Mucosa of gallbladder (tissue), 1 donor: ENCODE results near the gene SPAG16. TPM values are rescaled to one million over a fixed set of nuclear protein-coding genes. Genes with fewer than 3 reads are reported as not detected.
"Not testable (repeated sequence)": the region's sequence is repeated elsewhere in the genome, so short reads cannot be mapped to it uniquely, and the experiment has no call there.

ENCODE experiments used
- DNase-seq: peaks from one replicate; pipeline ENCODE4 v3.0.0-alpha.2; 2020; ENCODE audit warnings: low spot score
- total RNA-seq: library from RNA; stranded (reverse); gene quantifications from one replicate; pipeline ENCODE4 v1.2.1, GENCODE V29; 2021
- donor health status: DM: no; HTN: no; CAD: no.

SPAG16 gene
- total RNA-seq, 1 donor from 2014 or later: 62.7 TPM

DNA sequence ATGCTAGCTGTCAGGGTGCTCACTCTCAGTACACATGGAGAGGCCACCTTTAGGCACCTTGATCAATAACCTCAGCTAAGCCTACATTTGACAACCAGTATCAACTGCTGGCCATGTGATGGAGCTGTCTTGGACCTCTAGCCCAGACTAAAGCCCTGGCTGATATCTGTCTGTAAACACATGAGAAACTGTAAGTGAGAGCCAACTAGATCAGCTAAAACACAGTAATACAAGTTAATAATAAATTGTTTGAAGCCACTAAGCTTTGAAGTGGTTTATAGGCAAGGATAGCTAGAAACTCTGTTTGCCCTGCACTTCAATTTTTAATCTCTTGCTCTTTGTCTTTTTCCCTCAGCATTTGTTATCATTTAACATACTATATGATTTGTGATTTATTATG is 407.1 kb downstream of the SPAG16 start:
- DNase-seq: no peak

DNA sequence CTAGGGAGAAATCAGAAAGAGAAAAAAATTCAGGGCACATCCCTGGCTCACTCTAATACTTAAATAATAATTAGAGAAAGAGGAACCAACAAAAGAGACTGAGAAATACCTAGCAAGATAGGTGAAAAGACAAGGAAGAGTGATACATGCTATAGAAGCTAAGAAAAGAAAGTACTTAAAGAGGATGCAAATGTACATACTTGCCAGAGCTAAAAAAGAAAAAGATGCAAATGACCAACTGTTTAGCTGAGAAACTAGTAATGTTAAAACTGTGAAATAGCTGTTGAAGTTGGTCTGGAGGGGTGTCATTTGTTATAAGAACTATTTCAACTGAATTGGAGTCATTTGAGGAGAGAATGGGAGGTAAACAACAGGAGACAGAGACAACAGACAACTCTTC is 412.2 kb downstream of the SPAG16 start:
- DNase-seq: no peak

DNA sequence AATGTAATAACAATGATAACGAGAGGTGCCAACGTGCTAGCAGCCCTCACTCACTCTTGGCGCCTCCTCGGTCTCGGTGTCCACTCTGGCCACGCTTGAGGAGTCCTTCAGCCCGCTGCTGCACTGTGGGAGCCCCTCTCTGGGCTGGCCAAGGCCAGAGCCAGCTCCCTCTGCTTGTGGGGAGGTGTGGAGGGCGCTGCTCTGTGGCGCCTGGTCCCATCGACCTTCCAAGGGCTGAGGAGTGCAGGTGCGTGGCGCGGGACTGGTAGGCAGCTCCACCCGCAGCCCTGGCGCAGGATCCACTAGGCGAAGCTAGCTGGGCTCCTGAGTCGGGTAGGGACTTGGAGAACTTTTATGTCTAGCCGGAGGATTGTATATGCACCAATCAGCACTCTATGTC is 417.1 kb downstream of the SPAG16 start:
- not testable (repeated sequence) for DNase-seq

DNA sequence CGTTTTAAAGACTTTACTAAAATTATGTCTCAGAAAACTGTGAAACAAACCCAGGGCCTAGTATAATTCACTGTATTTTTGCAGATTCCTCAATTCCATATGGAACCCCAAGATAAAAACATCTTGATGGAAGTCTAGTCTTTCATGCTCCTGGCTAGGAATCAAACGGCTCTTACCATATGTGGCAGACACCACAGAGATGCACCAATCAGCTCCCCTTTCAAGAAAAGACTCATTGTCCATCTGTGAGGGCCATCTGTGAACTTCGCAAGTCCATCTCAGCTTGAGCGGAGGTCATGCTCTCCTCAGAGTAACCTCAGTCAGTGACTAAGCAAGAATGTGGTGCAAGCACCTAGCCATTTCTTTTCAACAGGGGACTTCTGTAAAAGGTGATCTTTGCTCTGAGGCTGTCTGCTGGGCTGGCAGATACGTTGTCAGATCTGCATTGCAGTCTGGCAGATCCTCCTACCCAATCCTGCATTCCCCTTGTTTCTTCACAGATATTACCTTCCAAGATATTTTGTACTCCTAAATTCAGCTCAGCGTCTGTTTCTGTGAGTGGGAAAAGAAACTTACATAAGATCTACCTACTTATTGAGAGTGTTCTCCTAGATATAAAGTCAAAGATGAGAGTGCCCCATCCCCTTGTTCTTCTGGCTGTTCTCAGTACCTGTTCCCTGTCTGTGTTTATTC is 419.3 kb downstream of the SPAG16 start:
- no peak for DNase-seq

DNA sequence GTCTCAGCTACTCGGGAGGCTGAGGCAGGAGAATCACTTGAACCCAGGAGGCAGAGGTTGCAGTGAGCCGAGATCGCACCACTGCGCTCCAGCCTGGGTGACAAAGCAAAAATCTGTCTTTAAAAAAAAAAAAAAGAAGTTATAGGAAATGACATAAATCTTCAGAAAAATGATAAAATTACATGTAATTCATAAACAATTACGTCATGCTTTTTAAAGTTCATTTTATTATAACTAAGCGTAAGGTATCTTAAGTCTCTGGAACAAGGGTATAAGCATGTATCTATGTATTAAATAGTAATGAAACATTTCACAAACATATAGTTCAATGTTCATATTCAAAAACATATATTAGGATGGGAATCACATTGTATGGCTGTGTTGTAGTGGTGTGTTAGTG is 425.9 kb downstream of the SPAG16 start:
- DNase-seq: no peak

DNA sequence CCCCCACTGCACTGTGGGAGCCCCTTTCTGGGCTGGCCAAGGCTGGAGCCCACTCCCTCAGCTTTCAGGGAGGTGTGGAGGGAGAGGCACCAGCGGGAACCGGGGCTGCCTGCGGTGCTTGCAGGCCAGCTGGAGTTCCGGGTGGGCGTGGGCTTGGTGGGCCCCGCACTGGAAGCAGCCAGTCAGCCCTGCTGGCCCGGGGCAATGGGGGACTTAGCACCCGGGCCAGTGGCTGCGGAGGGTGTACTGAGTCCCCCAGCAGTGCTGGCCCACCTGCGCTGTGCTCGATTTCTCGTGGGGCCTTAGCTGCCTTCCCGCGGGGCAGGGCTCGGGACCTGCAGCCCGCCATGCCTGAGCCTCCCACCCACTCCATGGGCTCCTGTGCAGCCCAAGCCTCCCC is 434.1 kb downstream of the SPAG16 start:
- DNase-seq: not testable (repeated sequence)

DNA sequence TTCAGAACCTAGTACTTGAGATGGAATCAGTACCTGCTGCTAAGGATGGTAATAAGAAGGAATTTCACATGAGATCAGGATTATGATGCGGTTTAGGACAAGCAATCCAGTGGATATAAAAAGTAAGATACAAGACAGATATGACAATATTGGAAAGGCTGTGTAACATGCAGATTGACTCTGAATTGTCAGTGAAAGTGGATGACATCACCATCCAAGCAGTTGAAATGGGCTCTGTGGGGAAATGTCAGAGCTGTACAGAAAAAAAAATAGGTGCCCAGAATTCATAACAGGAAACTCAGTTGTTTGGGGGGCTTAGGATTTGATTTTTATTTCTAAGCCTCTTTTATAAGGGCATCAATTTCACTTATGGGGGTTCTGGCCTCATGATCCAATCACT is 438.3 kb downstream of the SPAG16 start:
- DNase-seq: no peak

DNA sequence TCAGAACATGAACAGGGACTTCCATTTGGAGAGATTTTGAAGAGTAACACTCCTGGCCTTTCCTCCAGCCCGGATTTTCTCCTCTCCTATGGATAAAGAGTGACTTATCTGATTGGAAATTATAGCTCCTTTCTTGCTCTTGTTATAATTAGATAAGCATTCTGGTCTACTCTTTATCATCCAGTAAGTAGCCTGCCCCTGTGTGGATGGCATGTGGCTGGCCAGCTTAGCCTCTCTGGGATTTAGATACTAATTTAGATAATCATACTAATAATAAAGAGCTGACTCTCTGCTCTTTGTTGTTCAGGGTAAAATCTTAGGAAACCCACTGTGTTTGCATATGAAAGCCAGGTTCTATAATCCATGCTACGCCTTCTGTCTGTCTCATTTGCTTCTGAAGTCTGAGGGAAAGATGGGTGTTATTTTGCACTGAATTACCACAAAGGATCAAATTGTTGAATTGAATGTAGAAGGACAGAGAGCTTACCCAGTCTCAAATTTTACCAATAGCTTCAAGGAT is 438.8 kb downstream of the SPAG16 start:
- no peak for DNase-seq

DNA sequence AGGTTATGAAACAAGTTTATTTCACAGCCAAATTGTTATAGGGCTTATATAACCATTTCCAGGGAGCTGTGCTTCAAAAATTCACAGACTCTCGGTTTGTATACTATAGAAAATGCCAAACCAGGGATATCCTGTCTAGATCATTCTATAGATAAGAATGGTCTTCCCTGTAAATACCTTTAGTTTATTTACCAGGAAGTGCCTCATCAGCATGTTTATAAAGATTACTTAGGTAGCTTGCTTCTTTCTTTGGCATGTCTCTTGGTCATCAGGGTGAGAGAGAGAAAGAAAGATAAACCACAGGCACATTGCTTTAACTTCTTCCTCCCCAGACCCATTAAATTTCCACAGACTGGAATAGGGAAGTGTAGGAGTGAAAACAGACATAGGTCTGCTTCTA is 439.4 kb downstream of the SPAG16 start:
- no peak for DNase-seq

DNA sequence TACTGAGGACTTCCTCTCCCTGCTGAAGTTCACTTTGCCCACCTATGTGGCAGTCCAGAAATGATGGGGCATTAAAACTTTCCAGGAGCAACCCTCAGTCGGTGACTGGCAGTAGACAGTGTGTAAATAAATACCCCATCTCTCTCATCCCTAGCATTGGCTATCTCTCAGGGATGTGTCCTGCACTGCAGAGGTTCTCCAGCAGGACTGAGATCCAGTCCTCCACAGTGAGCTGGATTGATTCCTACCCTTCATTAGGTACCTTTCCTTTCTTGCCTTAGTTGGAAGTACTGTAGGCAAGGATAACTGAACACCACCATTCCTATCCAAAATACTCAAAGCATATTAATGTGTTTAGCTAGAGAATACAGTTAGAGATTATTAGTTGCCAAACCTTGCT is 441.8 kb downstream of the SPAG16 start:
- no peak for DNase-seq

DNA sequence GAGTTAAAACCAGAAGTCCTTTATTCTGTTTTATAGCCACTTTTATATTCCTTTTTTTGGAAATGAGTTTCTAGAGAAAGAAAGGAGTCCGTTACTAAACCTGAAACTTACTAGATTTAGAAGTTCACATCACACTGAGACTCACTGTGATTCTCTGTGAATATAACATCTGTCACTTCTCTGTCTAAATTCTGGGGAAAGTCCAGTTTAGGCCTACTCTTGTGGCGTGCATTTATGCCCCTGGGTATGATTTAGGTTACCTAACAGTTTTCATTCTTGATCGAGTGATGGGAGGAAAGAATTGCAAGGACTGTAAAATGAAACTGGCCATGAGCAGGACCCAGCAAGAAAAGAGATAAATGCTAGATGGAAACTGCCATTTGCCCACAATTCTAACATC is 449.6 kb downstream of the SPAG16 start:
- DNase-seq: no peak

DNA sequence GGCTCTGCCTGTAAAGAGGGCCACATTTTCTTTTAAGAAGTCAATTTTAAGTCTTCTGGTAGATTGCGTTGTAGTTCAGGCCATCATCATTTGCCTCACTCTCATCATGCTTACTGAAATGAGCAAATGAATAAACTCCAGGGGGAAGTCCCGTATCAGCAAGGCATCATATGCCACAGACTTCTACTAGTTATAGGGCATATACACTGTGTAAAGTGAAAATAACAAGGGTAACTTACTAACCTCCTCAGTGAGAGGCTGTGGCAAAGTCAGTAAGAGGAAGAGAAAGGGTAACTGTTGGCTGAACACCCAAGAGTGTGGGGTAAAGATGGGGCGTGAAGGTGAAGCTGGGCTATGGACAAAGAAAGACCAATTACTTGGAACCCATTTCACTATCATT is 456.2 kb downstream of the SPAG16 start:
- DNase-seq: no peak

DNA sequence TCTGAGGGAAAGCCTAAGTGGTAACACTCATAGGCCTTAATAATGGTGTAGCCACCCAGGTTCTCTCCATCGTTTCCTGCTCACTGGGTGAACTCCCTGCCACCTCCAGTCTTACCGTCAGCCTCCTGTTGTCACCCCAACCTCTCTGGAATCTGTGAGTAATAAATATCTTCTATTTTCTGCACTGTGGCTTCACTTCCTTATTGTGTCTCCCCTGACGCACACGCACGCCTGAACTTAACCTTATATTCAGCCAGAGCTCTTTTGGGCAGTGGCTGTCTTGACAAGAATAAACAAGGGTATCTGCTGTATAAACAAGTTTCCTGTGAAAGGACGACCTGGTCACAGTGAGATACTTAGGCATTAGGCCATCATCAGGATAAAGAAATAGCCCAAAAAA is 467.2 kb downstream of the SPAG16 start:
- DNase-seq: no peak

DNA sequence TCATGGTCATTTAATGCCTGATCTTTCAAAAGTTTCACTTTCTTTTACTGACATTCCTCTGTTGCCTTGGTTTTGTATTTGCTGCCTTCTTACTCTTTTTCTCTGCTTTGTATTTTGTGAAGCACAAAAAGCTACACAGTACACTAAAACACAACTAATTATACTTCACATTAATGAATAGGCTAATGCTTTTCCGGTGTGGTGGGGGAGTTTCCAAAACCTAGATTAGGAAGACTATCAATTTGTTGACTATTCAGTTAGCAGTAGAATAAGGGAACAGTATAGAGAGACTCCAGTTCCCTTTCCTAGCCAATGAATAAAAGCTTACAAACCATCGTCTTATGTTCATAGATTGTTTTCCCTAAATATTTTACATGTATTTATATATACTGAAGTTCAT is 468.3 kb downstream of the SPAG16 start:
- DNase-seq: no peak

DNA sequence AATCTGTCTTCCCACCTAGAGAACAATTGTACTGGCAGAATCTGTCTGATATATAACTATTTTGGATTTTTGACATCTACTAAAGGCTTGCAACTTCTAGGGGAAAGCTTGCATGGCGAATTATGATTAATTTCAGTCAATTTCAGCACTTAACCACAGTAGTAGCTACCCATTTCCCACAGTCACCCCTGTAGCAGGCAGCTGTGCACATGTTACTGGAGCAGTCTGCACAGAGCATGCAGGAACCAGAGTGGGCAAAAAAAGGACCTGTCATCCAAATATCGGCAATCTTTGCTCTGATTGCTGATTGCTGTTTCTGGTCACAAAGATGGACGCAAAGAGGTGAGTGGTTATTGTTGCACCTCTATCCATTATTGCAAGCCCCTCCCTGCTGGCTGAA is 473.3 kb downstream of the SPAG16 start:
- no peak for DNase-seq

DNA sequence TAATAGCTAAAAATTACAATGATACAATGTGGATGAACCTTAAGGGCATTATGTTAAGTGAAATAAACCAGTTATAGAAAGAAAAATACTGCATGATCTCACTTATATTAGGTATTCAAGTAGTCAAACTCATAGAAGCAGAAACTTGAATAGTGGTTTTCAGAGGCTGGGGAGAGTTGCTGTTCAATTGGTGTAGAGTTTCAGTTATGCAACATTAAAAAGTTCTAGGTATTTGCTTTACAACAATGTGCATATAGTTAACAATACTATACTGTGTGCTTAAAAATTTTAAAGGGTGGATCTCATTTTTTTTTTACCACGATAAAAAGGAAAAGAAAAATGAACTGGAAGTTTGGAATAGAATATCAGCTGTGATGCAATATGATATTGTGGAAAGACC is 479.1 kb downstream of the SPAG16 start:
- DNase-seq: no peak

DNA sequence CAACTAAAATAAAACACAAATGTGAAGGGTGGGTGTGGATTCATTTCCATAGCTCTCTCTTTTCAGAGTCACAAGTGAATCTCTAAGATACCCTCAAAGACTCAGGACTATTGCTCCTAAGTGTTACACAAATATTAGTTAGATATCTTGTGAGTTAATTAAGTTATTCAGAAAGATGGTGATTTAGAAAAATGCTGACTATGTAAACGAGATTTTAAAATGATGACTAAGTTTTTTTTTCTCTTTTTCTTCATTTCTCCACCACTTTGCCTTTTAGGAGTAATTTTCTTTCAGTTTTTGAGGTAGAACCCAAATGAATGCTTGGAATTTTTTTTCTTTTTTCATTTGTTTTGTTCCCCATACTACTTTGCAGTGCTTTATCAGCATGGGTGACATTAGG is 479.7 kb downstream of the SPAG16 start:
- no peak for DNase-seq

DNA sequence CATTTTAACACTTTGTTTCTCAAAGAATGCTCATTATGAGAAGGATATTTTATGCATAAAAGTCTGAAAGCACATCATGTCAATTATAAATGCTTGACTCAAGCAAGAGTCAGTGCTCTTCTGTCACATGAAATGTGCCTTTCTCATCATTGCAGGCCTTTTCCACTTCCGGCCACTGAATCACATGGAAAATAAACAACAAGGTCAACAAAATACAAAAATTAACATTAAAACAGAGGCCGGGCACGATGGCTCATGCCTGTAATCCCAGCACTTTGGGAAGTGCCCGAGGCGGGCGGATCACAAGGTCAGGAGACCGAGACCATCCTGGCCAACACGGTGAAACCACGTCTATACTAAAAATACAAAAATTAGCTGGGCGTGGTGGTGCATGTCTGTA is 480.6 kb downstream of the SPAG16 start:
- DNase-seq: no peak

DNA sequence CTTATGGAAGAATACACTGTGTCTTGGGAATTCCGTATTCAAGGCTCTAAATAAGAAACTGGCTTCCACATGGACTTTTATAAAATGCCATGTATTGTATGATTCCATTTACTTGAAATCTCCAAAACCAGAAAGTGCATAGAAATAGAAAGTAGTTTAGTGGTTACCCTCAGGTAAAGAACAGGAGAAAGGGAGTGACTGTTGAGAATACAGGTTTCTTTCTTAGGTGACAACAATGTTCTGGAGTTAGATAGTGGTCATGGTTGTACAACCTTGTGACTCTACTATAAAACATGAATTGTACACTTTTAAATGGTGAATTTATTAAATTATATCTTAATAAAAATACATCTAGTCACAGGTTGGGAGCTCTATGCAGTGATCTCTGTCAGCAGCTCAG is 481.8 kb downstream of the SPAG16 start:
- no peak for DNase-seq

DNA sequence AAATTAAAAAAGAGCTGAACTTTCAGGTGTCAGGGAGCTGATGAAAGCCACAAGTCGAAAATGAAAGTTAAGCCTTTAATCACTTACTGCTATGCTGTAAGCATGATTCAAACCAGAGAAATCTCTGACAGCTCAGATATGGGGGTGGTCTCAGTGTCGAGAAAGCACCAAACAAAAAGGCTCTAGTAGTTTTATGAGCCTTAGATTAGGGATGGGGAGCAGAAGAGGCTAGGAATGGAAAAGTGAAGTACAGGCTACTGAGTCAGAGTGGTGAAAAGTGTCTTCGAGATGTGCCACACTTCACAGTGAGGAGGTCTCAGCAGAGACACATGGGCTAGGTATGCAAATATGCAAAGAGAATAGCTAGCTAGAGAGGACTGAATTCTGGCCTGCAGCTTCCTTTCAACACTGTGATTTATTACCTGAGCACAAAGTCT is 482.2 kb downstream of the SPAG16 start:
- no peak for DNase-seq

DNA sequence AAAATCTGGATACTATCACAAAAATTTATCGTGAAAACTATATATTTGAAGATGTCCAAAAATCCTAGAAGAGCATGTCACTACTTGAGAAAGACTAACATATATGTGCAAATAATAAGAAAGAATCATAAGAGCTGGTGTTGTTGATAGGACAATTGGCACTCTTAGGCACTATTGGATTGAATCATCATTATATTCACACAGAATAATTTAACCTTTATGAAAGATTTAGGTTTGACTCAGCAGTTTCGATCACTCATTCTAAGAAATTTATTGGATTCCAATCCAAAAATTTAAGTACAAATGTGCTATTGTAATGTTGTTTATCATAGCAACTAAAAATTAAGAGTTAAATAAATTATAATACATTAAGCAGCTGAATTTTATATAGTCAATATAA is 503.6 kb downstream of the SPAG16 start:
- DNase-seq: no peak

DNA sequence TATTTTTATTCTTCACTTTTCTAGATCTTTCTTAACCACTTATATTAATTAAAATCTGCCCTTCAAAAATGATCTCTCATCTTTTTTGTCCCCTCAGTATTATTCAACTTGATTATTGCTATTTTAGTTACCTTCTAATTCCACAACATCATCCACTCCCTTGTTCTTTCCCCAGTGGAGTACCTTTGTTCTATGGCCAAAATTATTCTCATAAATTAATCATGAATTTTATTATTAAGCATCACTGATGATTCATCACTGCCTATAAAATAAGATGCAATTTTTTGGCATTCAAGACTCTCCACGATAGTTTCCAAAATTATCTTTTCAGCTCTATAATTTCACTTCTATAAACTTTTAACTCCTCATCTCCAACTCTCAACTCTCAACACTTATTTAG is 505.7 kb downstream of the SPAG16 start:
- DNase-seq: no peak

DNA sequence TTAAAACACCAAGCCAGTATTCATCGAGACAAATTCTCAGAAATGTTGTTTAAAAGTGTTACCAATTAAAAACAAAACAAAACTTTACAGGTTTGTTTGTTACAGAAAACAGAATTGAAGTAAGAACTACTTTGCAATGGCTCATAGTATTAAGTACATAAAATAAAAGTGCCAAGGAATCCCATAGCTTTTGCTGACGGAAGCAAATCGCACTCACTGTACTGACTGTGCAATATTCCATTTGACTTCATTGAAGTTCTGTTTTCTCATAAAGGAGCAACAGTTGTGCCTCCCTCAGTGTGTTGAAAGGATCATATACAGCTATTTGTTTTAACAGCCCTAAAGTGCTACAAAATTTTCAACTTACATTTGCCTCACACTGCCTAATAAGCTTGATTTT is 507.8 kb downstream of the SPAG16 start:
- no peak for DNase-seq

DNA sequence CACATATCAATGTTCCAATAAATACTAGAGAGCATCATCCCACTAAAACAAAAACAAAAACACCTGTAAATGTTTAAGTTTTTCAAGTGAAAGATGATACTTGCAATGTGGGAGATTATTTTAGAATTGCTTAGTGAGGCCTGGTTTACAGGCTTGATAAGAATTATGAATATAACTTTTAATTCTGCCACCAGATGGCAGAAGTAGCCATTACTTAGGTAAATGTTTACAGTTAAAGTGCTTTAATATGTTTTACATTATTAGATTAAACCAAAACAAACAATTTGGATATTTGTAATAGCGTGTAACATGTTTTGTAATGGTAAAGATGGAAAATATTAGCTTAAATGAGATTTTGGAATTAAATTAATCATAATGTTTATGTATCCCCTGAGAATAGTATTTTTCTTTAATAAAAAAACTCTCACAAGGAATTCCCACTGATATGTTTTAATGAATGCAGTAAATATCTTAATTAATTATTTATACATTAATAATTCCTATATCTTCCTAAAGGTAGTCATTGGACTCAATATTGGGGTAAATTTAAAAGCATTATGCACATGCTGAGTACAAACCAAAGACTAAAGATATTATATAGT is 522.0 kb downstream of the SPAG16 start:
- DNase-seq: no peak
